ENCODE results near the gene NMNAT1.
"Not testable (repeated sequence)": the region's sequence is repeated elsewhere in the genome, so short reads cannot be mapped to it uniquely, and the experiment has no call there.

- TF ChIP-seq CTCF, POLR2A (IDR thresholded peaks at IDR 0.05): not testable (repeated sequence)
These were observed 85.8 kb downstream of the NMNAT1 start for GRCh38 chr1:10028956-10029500.

Measured in right lobe of liver (tissue), 4 donors.